GM15510 (cell line): Measurements from ENCODE around the gene MBNL1.

Source experiments
- POLR2A ChIP-seq: IDR thresholded peaks from 3 replicates; pipeline ENCODE4 v1.6.1; 2011; ENCODE audit warnings: borderline replicate concordance; ENCODE audit not compliant: insufficient read length; ENCODE audit errors: extremely low read depth

The MBNL1 gene

GRCh38 chr3:152276681-152277080 is 8.0 kb downstream of the MBNL1 start:
- TF ChIP-seq POLR2A = no peak

GRCh38 chr3:152277198-152277597 is 8.5 kb downstream of the MBNL1 start:
- TF ChIP-seq POLR2A = no peak

GRCh38 chr3:152278756-152279427 is 10.2 kb downstream of the MBNL1 start:
- TF ChIP-seq POLR2A = no peak

- no peak for TF ChIP-seq POLR2A
These were observed 10.8 kb downstream of the MBNL1 start for GRCh38 chr3:152279479-152279878.

- no peak for TF ChIP-seq POLR2A
These were observed 11.8 kb downstream of the MBNL1 start for GRCh38 chr3:152280539-152280938.

GRCh38 chr3:152281133-152281713 is 12.5 kb downstream of the MBNL1 start:
- TF ChIP-seq POLR2A = no peak

GRCh38 chr3:152282813-152283212 is 14.1 kb downstream of the MBNL1 start:
- TF ChIP-seq POLR2A = no peak

GRCh38 chr3:152283492-152284381 is 15.0 kb downstream of the MBNL1 start:
- no peak for TF ChIP-seq POLR2A

- no peak for TF ChIP-seq POLR2A
These were observed 16.2 kb downstream of the MBNL1 start for GRCh38 chr3:152284906-152285305.

- no peak for TF ChIP-seq POLR2A
These were observed 16.8 kb downstream of the MBNL1 start for GRCh38 chr3:152285509-152285908.

- no peak for TF ChIP-seq POLR2A
These were observed 19.3 kb downstream of the MBNL1 start for GRCh38 chr3:152287898-152288576.

- TF ChIP-seq POLR2A = no peak
These were observed 20.0 kb downstream of the MBNL1 start for GRCh38 chr3:152288681-152289080.

GRCh38 chr3:152289708-152290107 is 21.0 kb downstream of the MBNL1 start:
- TF ChIP-seq POLR2A = no peak

GRCh38 chr3:152290374-152290773 is 21.6 kb downstream of the MBNL1 start:
- no peak for TF ChIP-seq POLR2A

GRCh38 chr3:152291238-152291637 is 22.5 kb downstream of the MBNL1 start:
- TF ChIP-seq POLR2A = no peak

GRCh38 chr3:152291649-152292066 is 22.9 kb downstream of the MBNL1 start:
- no peak for TF ChIP-seq POLR2A

- no peak for TF ChIP-seq POLR2A
These were observed 23.6 kb downstream of the MBNL1 start for GRCh38 chr3:152292366-152292765.
